Tibial artery (tissue), 4 donors: ENCODE measurements around the gene PPP4R3C.
"Not testable (repeated sequence)": the region's sequence is repeated elsewhere in the genome, so short reads cannot be mapped to it uniquely, and the experiment has no call there.

Experiments used
- DNase-seq, 2 donors: peaks; one replicate each; pipeline ENCODE4 v3.0.0-alpha.2; 2019
- H3K27ac ChIP-seq, 2 donors: fragments of 200-600 bp; sonication (generic) in 1 of 2; 1 replicate in 1 of 2; 2 replicates in 1 of 2; pipeline ENCODE4 v1.5.1; 2018 to 2019; ENCODE audit warnings: mild to moderate bottlenecking in 1 of 2
- H3K27me3 ChIP-seq, 2 donors: fragments of 200-600 bp; sonication (generic) in 1 of 2; one replicate each; pipeline versions ENCODE4 v1.5.1 to v1.6.0; 2016 to 2019
- H3K36me3 ChIP-seq, 3 donors: fragments of 200-600 bp; sonication (generic) in 2 of 3; one replicate each; pipeline ENCODE4 v1.5.1; 2016 to 2019; ENCODE audit warnings: mild to moderate bottlenecking in 2 of 3
- H3K4me1 ChIP-seq, 4 donors: fragments of 200-600 bp; sonication (generic) in 2 of 4; 1 replicate in 3 of 4; 2 replicates in 1 of 4; pipeline ENCODE4 v1.5.1; 2016 to 2019
- H3K4me3 ChIP-seq, 2 donors: fragments of 200-600 bp; sonication (generic) in 1 of 2; 1 replicate in 1 of 2; 2 replicates in 1 of 2; pipeline ENCODE4 v1.5.1; 2018 to 2019; ENCODE audit warnings: mild to moderate bottlenecking in 2 of 2
- H3K9me3 ChIP-seq, 3 donors: fragments of 200-600 bp; sonication (generic) in 1 of 3; one replicate each; pipeline ENCODE4 v1.5.1; 2016 to 2019
- intact Hi-C: fragments of 100-400 bp; cut with DNase I; formaldehyde crosslinking; loops from one replicate; pipeline ENCODE4 v1.15.0; 2023; ENCODE audit warnings: low total_unique reads
- TF ChIP-seq, protein P1 (sequence below), 2 experiments: fragments of 200-600 bp in 1 of 2; fragments of 450-650 bp in 1 of 2; IDR thresholded peaks; one replicate each; pipeline ENCODE4 v1.5.1; 2017 to 2019; ENCODE audit warnings: antibody characterized with exemption in 2 of 2, mild to moderate bottlenecking in 1 of 2, moderate library complexity in 1 of 2

PPP4R3C gene

DNA sequence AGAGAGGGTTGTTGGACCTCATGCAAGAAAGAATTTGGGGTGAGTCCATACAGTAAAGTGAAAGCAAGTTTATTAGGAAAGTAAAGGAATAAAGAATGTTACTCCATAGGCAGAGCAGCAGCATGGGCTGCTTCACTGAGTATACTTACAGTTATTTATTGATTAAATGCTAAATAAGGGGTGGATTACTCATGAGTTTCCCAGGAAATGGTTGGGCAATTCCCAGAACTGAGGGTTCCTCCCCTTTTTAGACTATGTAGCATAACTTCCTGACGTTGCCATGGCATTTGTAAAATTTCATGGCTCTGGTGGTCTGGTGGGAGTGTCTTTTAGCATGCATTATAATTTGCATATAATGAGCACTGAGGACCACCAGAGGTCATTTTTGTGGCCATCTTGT, 16.7 kb downstream of the PPP4R3C start:
- Histone ChIP-seq H3K4me3 (no peak overlapping the region), H3K27ac (no peak overlapping the region), H3K9me3 (no peaks in the 10 kb centered on the region), H3K4me1 (no peaks in the 10 kb centered on the region), H3K27me3 (no peaks in the 10 kb centered on the region), H3K36me3 (no peaks in the 10 kb centered on the region)
- intact Hi-C loops, result no loop called here
- no peak for DNase-seq
- TF ChIP-seq, protein P1, sequence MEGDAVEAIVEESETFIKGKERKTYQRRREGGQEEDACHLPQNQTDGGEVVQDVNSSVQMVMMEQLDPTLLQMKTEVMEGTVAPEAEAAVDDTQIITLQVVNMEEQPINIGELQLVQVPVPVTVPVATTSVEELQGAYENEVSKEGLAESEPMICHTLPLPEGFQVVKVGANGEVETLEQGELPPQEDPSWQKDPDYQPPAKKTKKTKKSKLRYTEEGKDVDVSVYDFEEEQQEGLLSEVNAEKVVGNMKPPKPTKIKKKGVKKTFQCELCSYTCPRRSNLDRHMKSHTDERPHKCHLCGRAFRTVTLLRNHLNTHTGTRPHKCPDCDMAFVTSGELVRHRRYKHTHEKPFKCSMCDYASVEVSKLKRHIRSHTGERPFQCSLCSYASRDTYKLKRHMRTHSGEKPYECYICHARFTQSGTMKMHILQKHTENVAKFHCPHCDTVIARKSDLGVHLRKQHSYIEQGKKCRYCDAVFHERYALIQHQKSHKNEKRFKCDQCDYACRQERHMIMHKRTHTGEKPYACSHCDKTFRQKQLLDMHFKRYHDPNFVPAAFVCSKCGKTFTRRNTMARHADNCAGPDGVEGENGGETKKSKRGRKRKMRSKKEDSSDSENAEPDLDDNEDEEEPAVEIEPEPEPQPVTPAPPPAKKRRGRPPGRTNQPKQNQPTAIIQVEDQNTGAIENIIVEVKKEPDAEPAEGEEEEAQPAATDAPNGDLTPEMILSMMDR (IDR thresholded peaks at IDR 0.05), result no peak

DNA sequence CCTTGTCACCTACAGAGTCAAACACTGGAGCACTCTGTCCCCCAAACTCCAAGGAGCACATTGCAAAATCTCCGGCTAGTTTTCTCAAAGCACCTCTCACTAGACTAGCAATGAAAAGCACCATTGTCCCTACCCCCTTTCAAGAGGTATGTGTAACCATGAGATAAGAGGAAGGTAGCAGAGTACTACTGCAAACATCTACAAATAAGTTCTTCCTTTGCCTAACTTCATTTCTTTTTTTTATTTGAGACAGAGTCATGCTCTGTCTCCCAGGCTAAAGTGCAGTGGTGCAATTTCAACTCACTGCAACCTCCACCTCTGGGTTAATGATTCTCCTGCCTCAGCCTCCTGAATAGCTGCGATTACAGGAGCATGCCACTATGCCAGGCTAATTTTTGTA, 17.7 kb downstream of the PPP4R3C start:
- H3K27me3 ChIP-seq, result no peaks in the 10 kb centered on the region
- H3K4me3 ChIP-seq, result no peak overlapping the region
- TF ChIP-seq, protein P1 (IDR thresholded peaks at IDR 0.05), result no peak
- no peak overlapping the region for H3K27ac ChIP-seq
- intact Hi-C loops, result no loop called here
- no peak for DNase-seq
- no peaks in the 10 kb centered on the region for H3K9me3 ChIP-seq
- H3K36me3 ChIP-seq, result no peaks in the 10 kb centered on the region
- no peaks in the 10 kb centered on the region for H3K4me1 ChIP-seq

DNA sequence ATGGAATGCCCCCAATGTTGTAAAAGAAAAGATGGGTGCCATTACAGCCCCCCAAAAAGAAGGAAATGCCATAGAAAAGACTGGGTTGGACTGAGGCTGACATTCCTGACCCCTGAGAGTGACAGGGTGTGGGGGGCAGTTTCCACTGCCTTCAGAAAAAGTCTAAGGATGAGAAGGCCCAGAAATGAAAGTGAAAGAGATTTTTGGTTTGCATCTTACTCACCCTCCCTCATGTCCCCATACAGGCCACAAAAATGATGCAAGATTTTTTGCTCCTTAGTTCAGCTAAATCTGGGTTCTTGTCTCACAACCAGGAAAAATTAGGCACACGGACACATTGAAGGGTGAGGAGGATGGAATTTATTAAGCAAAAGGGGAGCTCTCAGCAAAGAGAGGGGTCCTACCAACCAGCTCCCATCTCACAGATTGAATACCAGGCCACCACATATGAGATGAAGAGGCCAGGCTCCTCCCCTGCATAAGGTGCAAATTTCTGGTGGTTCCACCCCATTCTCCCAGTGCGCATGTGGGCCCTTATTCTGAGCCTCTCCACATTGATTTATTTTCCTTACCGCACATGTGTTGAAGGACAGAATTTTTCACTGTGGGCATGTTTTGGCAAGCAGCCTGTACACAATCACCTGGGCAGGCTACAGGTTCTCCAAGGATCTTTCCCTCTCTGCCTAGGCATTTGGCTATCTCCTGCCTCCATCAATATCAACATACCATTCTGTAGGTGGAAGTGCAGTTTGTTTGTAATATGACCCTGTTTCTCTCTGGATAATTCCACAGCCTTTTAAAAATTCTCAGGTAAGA, 18.8 kb downstream of the PPP4R3C start:
- Histone ChIP-seq H3K9me3 (no peaks in the 10 kb centered on the region), H3K27me3 (no peaks in the 10 kb centered on the region), H3K36me3 (no peaks in the 10 kb centered on the region), H3K27ac (no peak overlapping the region), H3K4me3 (no peak overlapping the region), H3K4me1 (no peaks in the 10 kb centered on the region)
- no peak for DNase-seq
- intact Hi-C loops, result no loop called here
- TF ChIP-seq, protein P1 (IDR thresholded peaks at IDR 0.05), result no peak

DNA sequence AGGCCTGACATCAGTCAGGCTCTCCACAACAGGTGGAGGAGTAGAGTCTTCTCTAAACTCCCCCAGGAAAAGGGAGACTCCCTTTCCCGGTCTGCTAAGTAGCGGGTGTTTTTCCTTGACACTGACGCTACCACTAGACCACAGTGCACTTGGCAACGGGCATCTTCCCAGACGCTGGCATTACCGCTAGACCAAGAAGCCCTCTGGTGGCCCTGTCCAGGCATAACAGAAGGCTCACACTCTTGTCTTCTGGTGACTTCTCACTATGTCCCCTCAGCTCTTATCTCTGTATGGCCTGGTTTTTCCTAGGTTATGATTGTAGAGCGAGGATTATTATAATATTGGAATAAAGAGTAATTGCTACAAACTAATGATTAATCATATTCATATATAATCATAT, 20.7 kb downstream of the PPP4R3C start:
- H3K27me3 ChIP-seq, H3K27ac ChIP-seq, H3K4me1 ChIP-seq, H3K9me3 ChIP-seq, intact Hi-C loops, H3K36me3 ChIP-seq, H3K4me3 ChIP-seq, DNase-seq: not testable (repeated sequence)

DNA sequence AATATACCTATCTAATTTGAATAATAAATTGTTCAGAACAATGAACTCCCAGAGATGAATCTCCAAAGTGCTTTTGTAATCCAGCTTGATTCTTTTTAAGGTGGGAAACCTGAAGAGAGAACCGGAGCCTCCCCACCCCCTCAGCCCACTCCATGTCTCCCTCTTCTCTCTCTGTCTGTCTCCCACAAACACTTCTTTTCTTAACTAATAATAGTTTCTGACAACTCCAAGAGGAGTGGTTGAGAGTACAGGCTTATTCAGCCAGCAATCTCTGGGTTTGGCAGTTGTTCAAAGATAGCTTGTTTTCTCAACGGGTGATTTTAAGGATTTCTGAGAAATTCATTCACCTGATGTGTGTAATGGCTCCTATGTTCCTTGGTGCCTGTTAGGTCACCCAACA, 23.4 kb downstream of the PPP4R3C start:
- TF ChIP-seq, protein P1 (IDR thresholded peaks at IDR 0.05), result no peak
- intact Hi-C loops, result no loop called here
- Histone ChIP-seq H3K36me3 (no peaks in the 10 kb centered on the region), H3K27ac (no peak overlapping the region), H3K27me3 (no peaks in the 10 kb centered on the region), H3K4me1 (no peaks in the 10 kb centered on the region), H3K9me3 (no peaks in the 10 kb centered on the region), H3K4me3 (no peak overlapping the region)
- DNase-seq, result no peak

DNA sequence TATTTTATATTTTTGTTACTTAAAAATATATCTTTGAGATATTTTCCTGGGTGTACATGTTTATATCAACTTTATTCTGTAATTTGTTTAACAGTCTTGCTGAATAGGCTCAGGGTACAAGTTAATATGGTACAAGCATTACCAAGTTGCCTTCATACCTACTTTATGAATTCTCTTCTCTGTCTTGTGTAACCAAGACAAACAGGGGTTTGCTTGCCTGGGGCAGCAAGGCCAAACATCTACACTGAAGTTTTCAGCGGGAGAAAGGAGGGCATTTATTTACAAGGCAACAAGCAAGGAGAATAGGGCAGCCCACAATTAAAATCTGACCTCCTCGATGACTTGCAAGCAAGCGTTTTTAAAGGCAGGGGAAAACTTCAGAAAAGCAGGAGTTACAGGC, 24.2 kb downstream of the PPP4R3C start:
- Histone ChIP-seq H3K36me3 (no peaks in the 10 kb centered on the region), H3K4me1 (no peaks in the 10 kb centered on the region), H3K27ac (no peak overlapping the region), H3K4me3 (no peak overlapping the region), H3K9me3 (no peaks in the 10 kb centered on the region), H3K27me3 (no peaks in the 10 kb centered on the region)
- DNase-seq, result no peak
- intact Hi-C loops, result no loop called here
- TF ChIP-seq, protein P1 (IDR thresholded peaks at IDR 0.05), result no peak
